NCI-H2107 treated with DMSO at 0.1 percent for 48 hours (cell line): Measurements from ENCODE around the gene TRERF1.

Source experiments
- DNase-seq: peaks from one replicate; lab custom pipeline; 2025; ENCODE audit not compliant: unreplicated experiment; lab: John Stamatoyannopoulos, UW

The TRERF1 gene

GRCh38 chr6:42396720-42397119, 55.0 kb downstream of the TRERF1 start:
- no peak for DNase-seq

- no peak for DNase-seq
Observed at GRCh38 chr6:42394881-42395620, 56.7 kb downstream of the TRERF1 start.

- DNase-seq, result no peak
Observed at GRCh38 chr6:42394151-42394550, 57.6 kb downstream of the TRERF1 start.

GRCh38 chr6:42393339-42393738, 58.4 kb downstream of the TRERF1 start:
- no peak for DNase-seq

DNA sequence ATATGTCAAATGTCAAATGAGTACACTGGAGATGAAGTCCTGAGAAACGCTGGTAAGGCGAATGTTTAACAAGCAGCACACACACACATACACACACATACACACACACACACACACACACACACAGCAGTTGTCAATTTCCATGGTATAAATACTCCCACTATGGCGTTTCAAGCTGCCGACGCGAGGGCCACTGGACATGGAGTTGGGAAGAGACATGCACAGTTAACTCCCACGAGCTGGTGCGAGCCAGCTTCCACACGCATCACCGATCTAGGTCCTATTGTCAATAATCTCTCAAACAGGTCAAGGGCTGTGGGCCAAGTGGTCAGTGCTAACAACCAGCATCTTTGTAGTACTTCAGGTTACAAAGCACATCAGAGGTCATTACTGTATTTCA, 58.9 kb downstream of the TRERF1 start:
- DNase-seq, result no peak

DNA sequence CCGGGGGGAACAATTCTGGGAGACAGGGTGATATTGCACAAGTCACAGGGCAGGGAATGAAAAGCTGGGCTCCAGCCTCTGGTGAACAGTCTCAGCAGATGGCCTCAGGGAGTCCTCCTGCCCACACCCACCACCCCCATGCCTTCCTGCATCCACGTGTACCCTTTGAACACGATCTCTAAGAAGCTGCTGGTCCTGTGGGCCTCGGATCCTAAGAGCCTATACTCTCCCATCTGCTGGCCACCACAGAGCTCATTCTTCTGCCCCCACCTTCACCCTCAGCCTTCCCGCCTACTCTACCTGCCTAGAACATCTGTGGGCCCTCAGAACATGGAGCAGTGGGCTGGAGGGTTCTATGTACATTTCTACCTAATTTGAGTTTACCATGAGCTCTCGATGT, 60.3 kb downstream of the TRERF1 start:
- DNase-seq, result no peak

DNA sequence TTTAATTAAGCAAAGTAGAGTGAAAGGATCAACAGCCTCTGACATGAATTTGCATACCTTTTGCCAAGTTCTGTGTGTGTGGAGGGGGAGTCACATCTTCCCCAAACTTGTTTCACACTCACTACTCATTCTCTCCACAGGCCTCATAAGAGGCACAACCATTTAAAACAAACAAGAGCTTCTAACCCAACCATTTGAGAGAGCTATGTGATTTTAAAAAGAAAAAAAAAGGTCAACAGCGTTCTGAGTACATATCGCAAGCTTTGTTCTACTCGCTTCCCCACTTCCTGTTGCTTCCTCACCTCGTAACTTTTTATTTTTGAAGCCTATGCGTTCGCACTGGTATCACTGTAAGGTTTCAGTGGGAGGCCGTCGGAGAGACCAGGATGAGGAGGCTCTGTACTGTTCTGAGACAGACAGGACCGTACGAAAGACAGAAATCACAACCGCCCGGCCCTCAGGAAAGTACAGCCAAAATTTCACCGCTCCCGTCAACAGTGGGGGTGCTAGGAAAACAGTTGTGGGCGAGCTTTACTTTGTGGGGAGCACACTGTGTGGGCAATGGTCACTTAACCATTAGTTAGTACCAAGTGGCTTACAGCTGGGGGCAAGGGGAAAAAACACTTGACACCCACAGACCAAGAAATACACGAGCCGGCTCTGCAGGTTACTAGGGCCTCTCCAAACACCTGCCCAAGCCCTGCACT, 61.3 kb downstream of the TRERF1 start:
- no peak for DNase-seq

DNA sequence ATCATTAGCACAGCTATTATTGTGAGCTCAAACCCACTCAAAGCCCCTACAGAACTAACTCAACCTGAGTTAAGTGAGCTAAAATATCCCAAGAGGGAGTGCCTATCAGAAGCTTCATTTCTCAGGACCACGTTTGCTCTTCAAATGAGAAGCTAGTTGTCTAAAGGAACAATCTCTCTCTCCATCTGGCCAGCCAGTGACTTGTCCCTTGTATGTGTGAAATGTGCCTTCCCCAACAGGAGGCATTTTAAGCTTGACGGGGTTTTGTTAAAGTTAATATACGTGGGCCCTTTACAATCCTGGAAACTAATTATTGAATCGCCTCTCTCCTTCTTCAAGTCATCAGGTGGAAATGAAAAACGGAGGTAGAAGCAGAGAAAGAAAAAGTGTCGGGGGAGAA, 62.0 kb downstream of the TRERF1 start:
- DNase-seq, result no peak

DNA sequence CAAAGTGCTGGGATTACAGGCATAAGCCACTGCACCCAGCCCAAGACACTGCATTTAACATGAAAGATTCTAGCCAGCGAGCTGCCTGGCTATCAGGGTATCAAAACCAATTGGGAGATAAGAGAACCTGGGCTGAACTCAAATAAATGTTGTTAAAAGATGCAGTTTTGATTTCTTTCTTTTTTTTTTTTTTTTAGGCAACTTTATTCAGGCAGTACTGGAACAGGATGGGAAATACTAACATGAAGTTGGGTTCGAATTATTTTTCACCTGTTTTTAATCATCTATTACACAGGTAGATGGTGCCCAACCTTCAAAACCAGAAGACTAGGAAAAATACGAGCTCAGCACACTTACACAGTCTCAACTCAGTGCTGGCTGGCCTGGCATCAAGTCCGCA, 63.7 kb downstream of the TRERF1 start:
- no peak for DNase-seq

- no peak for DNase-seq
Observed at GRCh38 chr6:42387336-42387735, 64.4 kb downstream of the TRERF1 start.

- DNase-seq, result no peak
Observed at GRCh38 chr6:42385339-42385738, 66.4 kb downstream of the TRERF1 start.

DNA sequence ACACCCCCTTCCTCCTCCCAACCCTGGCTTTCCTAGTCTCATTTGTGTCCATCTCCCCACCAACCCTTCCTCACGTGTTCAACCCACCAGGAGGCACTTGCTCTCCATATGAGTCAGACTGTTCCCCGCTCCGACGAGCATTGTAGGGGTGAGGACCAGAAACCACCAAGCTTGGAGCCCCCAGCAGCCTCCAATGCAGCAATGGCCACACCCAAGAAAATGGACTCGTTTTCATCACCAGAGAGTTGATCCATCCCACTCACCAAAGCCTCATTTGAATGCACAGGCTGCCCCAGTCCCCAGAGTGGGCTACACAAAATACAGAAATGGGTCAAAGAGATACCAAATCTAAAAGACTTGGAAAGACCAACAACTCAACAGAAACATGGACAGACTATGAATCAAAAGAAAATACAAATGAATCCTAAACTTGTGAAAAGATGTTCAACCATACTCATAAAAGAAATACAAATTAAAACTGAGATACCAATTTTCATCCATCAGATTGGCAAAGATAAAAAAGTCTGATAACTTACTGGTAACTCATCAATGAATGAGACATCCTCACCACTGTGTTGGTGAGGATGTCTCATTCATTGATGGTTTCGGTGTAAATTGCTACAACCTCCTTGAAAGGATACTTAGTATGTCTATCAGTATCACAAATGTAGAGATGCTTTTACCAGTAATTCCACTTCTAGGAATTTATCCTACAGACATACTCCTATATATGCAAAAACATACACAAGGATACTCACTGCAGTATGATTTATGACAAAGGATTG, 68.1 kb downstream of the TRERF1 start:
- DNase-seq, result no peak

DNA sequence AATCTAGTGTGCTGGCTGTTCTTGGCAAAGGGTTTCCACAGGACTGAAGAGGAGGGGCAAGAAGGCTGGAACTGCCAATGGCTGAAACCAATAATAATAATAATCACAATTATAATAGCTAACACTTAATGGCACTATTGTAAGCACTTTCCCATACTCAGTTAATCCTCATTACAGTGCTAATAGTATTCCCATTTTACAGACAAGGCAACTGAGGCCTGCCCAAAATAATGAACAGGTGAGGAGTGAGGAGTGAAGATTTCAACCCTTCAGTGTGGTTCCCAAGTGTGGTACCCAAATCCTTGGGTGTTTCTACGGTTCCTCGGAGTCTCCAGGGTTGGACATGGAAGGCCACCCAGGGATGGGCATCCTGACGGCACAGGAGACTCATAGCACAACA, 69.9 kb downstream of the TRERF1 start:
- DNase-seq, result no peak

GRCh38 chr6:42380228-42380979, 71.3 kb downstream of the TRERF1 start:
- no peak for DNase-seq

DNA sequence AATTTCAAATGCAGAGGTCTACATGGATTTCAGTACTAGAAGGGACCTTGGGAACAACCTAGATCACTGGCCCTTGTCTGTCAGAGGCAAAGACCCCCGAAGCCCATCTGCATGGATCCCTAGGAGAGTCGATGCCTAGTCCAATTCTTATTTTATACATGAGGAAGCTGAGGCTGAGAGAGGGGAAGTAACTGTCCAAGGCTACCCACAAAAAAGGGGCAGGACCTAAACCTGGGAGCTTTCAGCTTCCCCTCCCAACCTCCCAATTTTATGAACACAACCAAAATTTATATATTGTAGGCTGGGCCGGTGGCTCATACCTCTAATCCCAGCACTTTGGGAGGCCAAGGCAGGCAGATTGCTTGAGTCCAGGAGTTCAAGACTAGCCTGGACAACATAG, 73.2 kb downstream of the TRERF1 start:
- DNase-seq, result no peak

GRCh38 chr6:42378125-42378524, 73.6 kb downstream of the TRERF1 start:
- DNase-seq, result no peak

DNA sequence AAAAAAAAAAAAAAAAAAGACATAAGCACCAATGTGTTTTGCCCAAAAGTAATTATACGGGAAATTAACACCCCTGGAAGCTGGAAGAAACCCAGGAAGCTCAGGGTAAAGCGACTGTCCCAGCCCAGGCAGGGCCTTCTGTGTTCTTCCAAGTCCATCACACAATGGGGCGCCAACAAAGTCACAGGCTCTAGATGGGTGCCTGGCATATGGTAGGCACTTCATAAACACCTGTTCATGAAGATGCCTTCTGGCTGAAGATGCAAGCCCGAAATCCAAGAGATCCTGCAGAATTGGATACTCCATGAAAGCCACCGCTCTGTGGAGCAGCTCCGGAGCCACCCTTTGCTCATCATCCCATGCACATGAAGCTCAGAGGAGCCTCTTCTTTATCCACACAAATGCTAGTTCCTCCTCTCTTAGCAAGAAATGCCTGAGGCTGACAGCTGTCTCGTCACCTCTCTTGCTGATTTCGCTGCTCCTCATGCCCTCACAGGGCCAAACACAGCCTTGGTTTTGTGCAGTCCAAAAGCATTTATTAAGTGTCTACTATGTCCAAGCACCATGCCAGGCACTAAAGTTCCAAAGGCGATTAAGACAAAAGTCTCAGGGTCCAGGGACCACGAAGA, 76.6 kb downstream of the TRERF1 start:
- no peak for DNase-seq

DNA sequence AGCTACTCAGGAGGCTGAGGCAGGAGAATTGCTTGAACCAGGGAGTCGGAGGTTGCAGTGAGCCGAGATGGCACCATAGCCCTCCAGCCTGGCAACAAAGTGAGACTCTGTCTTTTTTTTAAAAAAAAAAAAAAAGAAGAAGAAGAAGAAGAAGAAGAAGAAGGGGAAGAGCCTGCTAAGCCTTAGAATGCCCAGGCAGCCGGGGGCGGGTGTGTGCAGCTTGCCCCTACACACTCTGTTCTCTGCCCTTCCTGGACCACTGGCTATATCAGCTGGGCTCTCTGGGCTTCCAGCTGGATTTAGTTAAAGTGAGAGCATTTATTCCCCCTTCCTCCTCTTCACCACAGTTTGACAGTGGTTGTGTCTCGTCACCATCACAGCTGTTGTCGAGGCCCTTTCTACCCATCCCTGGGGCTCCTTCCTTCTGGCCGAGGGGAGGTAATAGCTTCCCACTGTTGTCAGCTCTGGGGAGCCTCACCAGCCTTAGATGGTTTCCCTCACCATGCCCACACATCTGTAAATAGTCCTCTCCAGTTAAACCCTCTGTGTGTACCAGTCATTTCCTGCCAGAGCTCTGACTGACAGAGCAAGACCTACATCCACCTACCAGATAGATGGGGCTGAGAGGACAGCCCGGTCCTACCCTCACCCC, 77.6 kb downstream of the TRERF1 start:
- no peak for DNase-seq

DNA sequence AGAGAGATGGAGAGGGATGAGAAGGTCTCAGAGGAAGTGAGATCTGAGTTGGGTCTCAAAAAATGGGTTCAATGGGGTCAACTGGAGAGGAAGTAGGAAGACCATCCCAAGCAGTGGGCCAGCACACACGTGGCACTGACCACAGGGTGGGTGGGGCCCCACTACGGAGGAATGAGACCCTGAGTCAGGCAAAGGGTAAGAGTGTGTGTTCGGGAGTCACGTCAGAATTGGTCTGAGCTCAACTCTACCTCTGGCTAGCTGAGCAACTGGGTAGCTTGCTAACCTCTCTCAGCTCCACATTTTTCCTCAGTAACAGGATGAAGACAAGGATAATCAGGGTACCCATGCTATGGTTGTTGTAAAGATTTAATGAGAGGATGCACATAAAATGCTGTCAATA, 79.0 kb downstream of the TRERF1 start:
- no peak for DNase-seq

DNA sequence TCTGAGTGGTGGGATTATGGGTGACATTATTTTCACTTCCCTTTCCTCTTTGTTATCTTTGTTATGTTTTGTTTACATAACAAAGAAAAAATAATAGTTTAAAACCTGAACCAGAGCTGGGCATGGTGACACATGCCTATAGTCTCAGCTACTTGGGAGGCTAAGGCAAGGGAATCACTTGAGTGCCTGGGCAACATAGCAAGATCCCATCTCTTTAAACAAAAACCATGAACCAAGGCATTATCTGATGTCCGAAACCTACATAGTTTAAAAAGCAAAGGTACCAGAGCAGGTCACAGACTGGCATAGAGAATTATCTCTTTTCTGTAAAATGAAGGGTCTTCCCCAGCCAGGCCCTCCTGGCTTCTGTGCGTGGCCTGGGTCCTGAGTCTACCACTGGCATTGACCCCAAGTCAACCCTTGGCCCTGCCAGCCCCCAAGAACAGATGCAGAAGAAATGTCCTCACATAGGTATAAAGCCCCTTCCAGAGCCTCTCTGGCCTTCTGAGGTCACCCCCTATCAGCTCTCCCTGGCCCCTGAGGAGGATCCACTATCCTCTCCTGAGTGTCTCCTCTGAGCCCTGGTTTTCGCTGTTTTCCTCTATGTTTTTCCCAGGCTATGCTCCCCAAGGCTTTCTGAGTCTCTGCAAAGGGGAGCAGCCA, 81.3 kb downstream of the TRERF1 start:
- DNase-seq, result no peak
